ENCODE data around the gene PDLIM4.

PDLIM4 gene

DNA sequence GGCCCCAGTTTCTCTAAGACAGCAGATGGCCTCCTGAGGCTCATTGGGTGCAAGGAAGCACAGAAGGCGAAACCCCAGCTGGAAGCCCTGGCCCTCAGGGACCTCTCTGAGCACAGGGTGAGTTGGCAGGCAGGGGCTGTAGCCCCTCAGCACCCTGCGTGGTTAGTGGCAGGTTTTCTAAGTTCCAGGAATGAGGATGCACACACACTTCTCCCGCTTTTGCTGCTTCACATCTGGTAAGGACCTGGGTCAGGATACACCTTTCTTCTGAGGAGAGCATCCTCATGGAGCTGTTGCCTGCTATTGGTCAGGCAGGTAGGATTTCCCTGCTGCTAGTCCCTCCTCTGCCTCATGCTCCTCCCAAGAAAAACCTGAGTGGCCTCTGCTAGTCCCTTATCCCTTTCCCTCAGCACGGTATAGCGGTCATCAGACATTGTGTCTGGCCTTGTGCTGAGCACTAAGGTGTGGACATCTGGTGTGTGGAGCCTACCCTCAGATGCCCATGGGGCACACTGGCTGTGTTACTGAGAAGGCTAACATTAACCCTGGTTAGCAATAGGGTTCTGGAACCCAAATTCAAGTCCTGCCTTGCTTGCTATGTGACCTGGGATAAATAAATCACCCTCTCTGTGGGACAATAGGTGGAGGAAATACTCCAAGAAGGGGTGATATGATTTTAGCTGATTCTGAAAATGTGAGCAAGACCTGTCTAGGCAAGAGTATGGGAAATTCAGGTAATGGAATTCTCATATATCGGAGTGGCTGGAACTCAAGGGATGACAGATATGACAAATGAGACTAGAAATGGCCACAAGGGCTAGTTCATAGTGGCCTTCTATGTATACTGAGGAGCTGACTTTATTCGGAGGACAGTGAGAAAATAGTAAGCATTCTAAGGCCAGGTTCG is 38.3 kb downstream of the PDLIM4 start:
- Histone ChIP-seq H3K27me3 (ENCODE audit: control insufficient read depth in 1 of 2, insufficient read depth in 1 of 2, low read length in 2 of 2) (no peaks in the 10 kb centered on the region), H3K4ac (ENCODE audit: low read depth in 1 of 2, low read length in 2 of 2) (no peak overlapping the region), H3K36me3 (ENCODE audit: control insufficient read depth in 1 of 2, insufficient read depth in 2 of 2, low read depth in 1 of 2, low read length in 2 of 2) (peaks cover 0 to under 1% of the 10 kb centered on the region in 2 experiments), H3K23ac (ENCODE audit: low read length in 2 of 2) (no peak overlapping the region), H3K14ac (ENCODE audit: low read length in 2 of 2) (peak overlapping the region in 1 of 2 experiments; percentile 41), H3K4me2 (ENCODE audit: low read length, poor library complexity, severe bottlenecking) (peak overlapping the region; percentile 90), H3K4me3 (ENCODE audit: insufficient read depth in 1 of 2, low read depth in 1 of 2, low read length in 2 of 2) (peak overlapping the region; percentile 82 to 92), H2BK12ac (ENCODE audit: low read length in 2 of 2) (peak overlapping the region; percentile 27 to 69), H3K9ac (ENCODE audit: low read length) (peak overlapping the region; percentile 92), H3K79me1 (replicated peaks; ENCODE audit: low read length, poor library complexity, severe bottlenecking) (peaks cover 29% of the 10 kb centered on the region), H3K9me3 (ENCODE audit: control insufficient read depth, low read length) (no peaks in the 10 kb centered on the region), H2BK120ac (ENCODE audit: low read depth, low read length) (no peak overlapping the region), H2AK5ac (ENCODE audit: low read length, severe bottlenecking) (peak overlapping the region; percentile 68), H3K4me1 (ENCODE audit: control insufficient read depth, insufficient read depth, low read depth, low read length) (peaks cover 15% of the 10 kb centered on the region), H3K27ac (ENCODE audit: low read length, poor library complexity, severe bottlenecking) (no peak overlapping the region), H2BK5ac (ENCODE audit: low read depth, low read length, poor library complexity, severe bottlenecking) (no peak overlapping the region), H4K8ac (ENCODE audit: low read length) (peak overlapping the region; percentile 70), H2AFZ (ENCODE audit: low read depth, low read length) (no peak overlapping the region), H2BK15ac (ENCODE audit: low read depth, poor library complexity, severe bottlenecking) (peak overlapping the region; percentile 44), H3K18ac (ENCODE audit: low read depth in 1 of 2, low read length in 2 of 2) (peak overlapping the region; percentile 16 to 40), H4K91ac (ENCODE audit: low read length) (peak overlapping the region; percentile 57)
- 81% methylated on average over 8 of the region's 8 CpGs for WGBS
- peak; percentile 18 for DNase-seq

DNA sequence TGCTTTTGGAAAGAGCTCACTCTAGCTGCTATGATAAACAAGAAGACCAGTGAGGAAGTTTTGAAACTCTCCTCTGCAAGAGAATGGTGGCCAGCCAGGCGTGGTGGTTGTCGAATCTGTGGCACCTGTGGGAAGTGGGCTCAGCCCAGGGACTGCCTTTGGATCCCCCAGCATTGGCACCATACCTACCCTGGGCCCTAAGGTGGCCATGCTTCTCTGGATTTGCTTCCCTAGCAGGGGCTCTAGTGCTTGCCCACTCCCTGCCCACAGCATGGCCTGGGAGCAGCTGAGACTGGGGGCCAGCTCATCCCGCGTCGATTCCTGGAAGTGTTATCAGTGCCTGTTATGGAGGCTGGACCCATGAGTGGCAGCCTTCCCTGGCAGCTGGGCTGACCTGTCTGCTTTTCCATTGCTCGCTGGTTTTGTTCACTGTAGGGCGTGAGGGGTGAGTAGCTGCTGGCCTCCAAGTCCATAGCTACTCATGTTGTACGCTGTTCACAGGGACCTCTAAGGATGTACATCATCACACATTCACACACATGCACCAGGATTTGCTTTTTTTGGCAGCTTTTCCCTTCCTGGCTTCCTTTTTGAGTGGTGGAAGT is 39.0 kb downstream of the PDLIM4 start:
- Histone ChIP-seq H3K14ac (ENCODE audit: low read length in 2 of 2) (no peak overlapping the region), H2AK5ac (ENCODE audit: low read length, severe bottlenecking) (no peak overlapping the region), H3K9me3 (ENCODE audit: control insufficient read depth, low read length) (no peaks in the 10 kb centered on the region), H3K27ac (ENCODE audit: low read length, poor library complexity, severe bottlenecking) (no peak overlapping the region), H4K91ac (ENCODE audit: low read length) (no peak overlapping the region), H3K4me1 (ENCODE audit: control insufficient read depth, insufficient read depth, low read depth, low read length) (peaks cover 15% of the 10 kb centered on the region), H2BK5ac (ENCODE audit: low read depth, low read length, poor library complexity, severe bottlenecking) (no peak overlapping the region), H3K36me3 (ENCODE audit: control insufficient read depth in 1 of 2, insufficient read depth in 2 of 2, low read depth in 1 of 2, low read length in 2 of 2) (peaks cover 0 to 7% of the 10 kb centered on the region in 2 experiments), H3K4me3 (ENCODE audit: insufficient read depth in 1 of 2, low read depth in 1 of 2, low read length in 2 of 2) (peak overlapping the region in 1 of 2 experiments; percentile 92), H3K27me3 (ENCODE audit: control insufficient read depth in 1 of 2, insufficient read depth in 1 of 2, low read length in 2 of 2) (no peaks in the 10 kb centered on the region), H3K9ac (ENCODE audit: low read length) (no peak overlapping the region), H3K18ac (ENCODE audit: low read depth in 1 of 2, low read length in 2 of 2) (no peak overlapping the region), H3K23ac (ENCODE audit: low read length in 2 of 2) (no peak overlapping the region), H2BK15ac (ENCODE audit: low read depth, poor library complexity, severe bottlenecking) (no peak overlapping the region), H2BK12ac (ENCODE audit: low read length in 2 of 2) (peak overlapping the region in 1 of 2 experiments; percentile 21), H4K8ac (ENCODE audit: low read length) (no peak overlapping the region), H3K79me1 (replicated peaks; ENCODE audit: low read length, poor library complexity, severe bottlenecking) (peaks cover 32% of the 10 kb centered on the region), H3K4ac (ENCODE audit: low read depth in 1 of 2, low read length in 2 of 2) (no peak overlapping the region), H2AFZ (ENCODE audit: low read depth, low read length) (no peak overlapping the region), H2BK120ac (ENCODE audit: low read depth, low read length) (no peak overlapping the region), H3K4me2 (ENCODE audit: low read length, poor library complexity, severe bottlenecking) (no peak overlapping the region)
- no peak for DNase-seq
- WGBS, result 97% methylated on average over 8 of the region's 8 CpGs

- no peak overlapping the region for H2BK12ac ChIP-seq (ENCODE audit: low read length in 2 of 2)
- DNase-seq, result no peak
- H3K36me3 ChIP-seq (ENCODE audit: control insufficient read depth in 1 of 2, insufficient read depth in 2 of 2, low read depth in 1 of 2, low read length in 2 of 2), result peaks cover 0 to 9% of the 10 kb centered on the region in 2 experiments
- no peaks in the 10 kb centered on the region for H3K9me3 ChIP-seq (ENCODE audit: control insufficient read depth, low read length)
- 89% methylated on average over 3 of the region's 4 CpGs for WGBS
- H3K4ac ChIP-seq (ENCODE audit: low read depth in 1 of 2, low read length in 2 of 2), result no peak overlapping the region
- H4K8ac ChIP-seq (ENCODE audit: low read length), result no peak overlapping the region
- H3K14ac ChIP-seq (ENCODE audit: low read length in 2 of 2), result no peak overlapping the region
- H3K27me3 ChIP-seq (ENCODE audit: control insufficient read depth in 1 of 2, insufficient read depth in 1 of 2, low read length in 2 of 2), result no peaks in the 10 kb centered on the region
- H3K79me1 ChIP-seq (replicated peaks; ENCODE audit: low read length, poor library complexity, severe bottlenecking), result peaks cover 38% of the 10 kb centered on the region
- no peak overlapping the region for H3K9ac ChIP-seq (ENCODE audit: low read length)
- peaks cover 15% of the 10 kb centered on the region for H3K4me1 ChIP-seq (ENCODE audit: control insufficient read depth, insufficient read depth, low read depth, low read length)
- H3K18ac ChIP-seq (ENCODE audit: low read depth in 1 of 2, low read length in 2 of 2), result no peak overlapping the region
- no peak overlapping the region for H2AK5ac ChIP-seq (ENCODE audit: low read length, severe bottlenecking)
- no peak overlapping the region for H3K27ac ChIP-seq (ENCODE audit: low read length, poor library complexity, severe bottlenecking)
- H4K91ac ChIP-seq (ENCODE audit: low read length), result no peak overlapping the region
- H3K23ac ChIP-seq (ENCODE audit: low read length in 2 of 2), result no peak overlapping the region
- no peak overlapping the region for H2BK120ac ChIP-seq (ENCODE audit: low read depth, low read length)
- H2AFZ ChIP-seq (ENCODE audit: low read depth, low read length), result no peak overlapping the region
- H2BK15ac ChIP-seq (ENCODE audit: low read depth, poor library complexity, severe bottlenecking), result no peak overlapping the region
- H3K4me3 ChIP-seq (ENCODE audit: insufficient read depth in 1 of 2, low read depth in 1 of 2, low read length in 2 of 2), result no peak overlapping the region
- no peak overlapping the region for H2BK5ac ChIP-seq (ENCODE audit: low read depth, low read length, poor library complexity, severe bottlenecking)
- H3K4me2 ChIP-seq (ENCODE audit: low read length, poor library complexity, severe bottlenecking), result no peak overlapping the region
Observed at GRCh38 chr5:132297211-132297940, 39.9 kb downstream of the PDLIM4 start.
